ENCODE data around the gene TADA2A.
"Not testable (repeated sequence)": the region's sequence is repeated elsewhere in the genome, so short reads cannot be mapped to it uniquely, and the experiment has no call there.

Gene TADA2A

DNA sequence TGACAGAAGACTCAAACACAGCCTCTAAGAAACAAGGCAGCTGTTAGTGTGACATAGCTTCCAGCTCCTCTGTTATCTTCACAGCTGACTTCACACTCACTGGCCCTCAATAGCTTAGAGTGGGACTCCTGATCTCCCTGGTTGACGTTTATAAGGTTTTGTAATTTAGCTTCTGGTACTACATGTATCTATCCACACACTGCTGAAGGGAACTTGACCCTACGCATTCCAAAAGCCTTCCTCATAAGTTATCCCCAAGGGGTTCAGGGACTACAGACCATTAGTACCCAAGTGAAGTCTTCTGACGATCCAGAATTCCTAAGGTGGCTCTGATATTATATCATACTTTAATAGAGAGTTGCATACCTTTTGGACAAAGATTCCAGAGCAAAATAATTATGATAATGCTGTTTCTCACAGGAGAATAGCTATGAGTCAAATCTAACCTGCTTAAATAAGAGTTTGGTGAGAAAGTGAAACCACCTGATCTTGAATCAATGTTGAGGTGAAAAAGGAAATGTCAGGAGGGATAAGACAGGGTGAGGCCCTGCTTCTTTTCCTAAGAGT, 14.6 kb upstream of the TADA2A start:
- DNase-seq (ENCODE audit: low read depth, low spot score): no peak
- H3K27ac ChIP-seq: peak overlapping the region; percentile 4

DNA sequence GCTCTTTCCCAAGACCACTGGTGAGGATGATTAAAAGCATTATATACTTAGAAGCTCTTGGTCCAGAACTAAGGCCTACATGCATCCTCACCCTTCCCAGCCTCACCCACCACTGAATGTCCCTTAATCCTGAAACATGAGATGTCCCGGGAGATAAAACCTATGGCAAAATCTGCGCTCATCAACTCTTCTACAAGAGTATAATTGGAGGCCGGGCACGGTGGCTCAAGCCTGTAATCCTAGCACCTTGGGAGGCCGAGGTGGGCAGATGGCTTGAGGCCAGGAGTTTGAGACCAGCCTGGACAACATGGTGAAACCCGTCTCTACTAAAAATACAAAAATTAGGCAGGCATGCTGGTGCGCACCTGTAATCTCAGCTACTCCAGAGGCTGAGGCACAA, 13.3 kb upstream of the TADA2A start:
- no peak overlapping the region for H3K27ac ChIP-seq
- DNase-seq (ENCODE audit: low read depth, low spot score): no peak

DNA sequence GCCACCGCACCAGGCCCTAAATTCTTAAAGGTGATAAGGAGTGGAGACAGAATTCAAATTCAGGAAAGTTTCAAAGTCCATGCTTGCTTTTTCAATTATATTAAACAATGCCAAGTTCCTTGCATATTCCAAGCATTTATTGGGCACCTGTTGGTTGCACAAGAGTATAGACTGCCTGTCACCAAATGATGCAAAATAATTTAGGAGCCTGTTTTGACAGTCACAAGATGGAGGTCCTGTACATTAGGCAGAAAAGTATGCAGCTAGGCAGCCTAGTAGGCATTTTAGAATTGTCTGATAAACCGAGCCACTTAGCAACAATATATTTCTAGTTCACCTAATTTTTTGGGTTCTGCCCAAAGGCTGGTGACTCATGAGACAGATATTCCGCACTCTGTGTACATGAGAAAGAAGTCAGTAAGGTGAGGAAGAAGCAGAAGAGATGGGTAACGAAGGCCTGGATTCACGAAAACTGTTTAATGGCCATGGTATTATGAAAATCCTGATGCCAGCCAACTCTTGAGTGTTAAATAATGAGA, 7.4 kb upstream of the TADA2A start:
- H3K27ac ChIP-seq: no peak overlapping the region
- no peak for DNase-seq (ENCODE audit: low read depth, low spot score)

DNA sequence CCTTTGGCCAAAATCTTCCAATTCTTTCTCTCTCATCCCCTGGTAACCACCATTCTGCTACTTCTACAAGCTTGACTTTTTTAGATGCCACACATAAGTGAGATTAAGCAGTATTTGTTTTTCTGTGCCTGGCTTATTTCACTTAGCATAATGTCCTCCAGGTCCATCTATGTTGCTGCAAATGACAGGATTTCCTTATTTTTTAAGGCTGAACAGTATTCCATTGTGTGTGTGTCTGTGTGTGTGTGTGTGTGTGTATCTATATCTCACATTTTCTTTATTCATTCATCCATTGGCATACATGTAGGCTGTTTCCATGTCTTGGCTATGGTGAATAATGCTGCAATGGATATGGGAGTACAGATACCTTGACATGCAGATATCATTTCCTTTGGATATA, 6.2 kb upstream of the TADA2A start:
- H3K27ac ChIP-seq: no peak overlapping the region
- DNase-seq (ENCODE audit: low read depth, low spot score): no peak

DNA sequence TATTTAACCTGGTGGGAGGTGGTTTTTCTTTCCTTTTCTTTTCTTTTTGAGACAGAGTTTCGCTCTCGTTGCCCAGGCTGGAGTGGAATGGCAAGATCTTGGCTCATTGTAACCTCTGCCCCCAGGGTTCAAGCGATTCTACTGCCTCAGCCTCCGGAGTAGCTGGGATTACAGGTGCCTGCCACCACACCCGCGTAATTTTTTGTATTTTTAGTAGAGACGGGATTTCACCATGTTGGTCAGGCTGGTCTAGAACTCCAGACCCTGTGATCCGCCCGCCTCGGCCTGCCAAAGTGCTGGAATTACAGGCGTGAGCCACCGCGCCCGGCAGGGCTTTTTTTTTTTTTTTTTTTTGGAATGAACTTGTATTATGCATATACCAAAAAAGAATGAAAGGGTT, 1.2 kb upstream of the TADA2A start:
- H3K27ac ChIP-seq: peak overlapping the region; percentile 79
- not testable (repeated sequence) for DNase-seq (ENCODE audit: low read depth, low spot score)

DNA sequence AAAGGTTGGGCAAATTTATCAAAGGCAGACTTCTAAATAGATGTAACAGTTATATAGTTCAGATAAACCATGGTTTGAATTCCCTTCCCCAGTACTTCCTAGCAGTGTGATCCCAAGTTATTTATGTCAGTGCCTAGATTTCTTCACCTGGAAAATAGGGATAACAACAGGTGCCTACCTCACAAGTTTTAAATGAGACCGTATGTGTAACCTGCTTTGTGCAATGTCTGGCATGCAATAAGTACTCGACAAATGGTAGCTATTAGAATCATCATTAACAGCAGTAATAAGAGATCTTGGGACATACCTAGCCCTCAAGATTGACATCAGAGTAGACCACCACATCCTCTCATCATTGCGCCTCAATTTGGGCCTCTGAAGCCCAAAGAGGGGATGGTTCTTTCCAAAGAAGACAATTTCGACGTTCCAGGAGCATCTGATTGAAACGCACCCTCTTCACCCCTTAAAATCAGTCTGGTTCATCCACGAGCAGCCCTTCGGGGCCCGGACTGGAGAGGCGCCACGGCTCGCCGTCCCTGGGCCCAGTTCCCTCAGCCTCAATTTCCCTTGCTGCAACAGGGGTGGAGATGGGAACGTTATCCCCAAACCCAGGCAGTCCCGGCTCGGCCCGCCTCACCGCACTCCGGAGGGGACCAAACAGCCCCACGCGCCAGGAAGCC, 591 bp upstream of the TADA2A start:
- peak overlapping the region; percentile 79 for H3K27ac ChIP-seq
- DNase-seq (ENCODE audit: low read depth, low spot score): no peak

DNA sequence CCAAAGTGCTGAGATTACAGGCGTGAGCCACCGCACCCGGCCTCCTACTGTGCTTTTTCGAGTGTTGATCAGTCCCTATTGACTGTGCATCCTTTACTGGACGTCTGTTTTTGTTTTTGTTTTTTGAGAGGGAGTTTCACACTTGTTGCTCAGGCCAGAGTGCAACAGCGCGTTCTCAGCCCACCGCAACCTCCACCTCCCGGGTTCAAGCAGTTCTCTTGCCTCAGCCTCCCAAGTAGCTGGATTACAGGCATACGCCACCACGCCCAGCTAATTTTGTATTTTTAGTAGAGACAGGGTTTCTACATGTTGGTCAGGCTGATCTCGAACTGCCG, 1.4 kb downstream of the TADA2A start:
- not testable (repeated sequence) for DNase-seq (ENCODE audit: low read depth, low spot score)
- H3K27ac ChIP-seq: peak overlapping the region; percentile 79

DNA sequence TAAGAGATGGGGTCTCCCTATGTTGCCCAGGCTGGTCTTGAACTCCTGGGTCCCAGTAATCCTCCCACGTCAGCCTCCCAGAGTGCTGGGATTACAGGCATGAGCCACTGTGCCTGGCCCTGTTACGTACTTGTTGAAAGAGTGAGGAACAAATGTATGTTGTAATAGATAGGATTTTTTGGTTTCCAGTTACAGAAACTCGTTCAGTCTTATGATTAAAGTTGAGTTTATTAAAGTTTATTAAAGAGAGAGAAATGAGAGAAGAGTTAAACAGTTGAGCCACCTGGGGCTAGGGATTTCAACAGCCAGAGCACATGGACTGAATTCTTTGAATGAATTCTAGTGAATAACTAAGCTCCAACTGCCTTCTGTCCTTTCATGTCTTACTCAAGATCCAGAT, 3.7 kb downstream of the TADA2A start:
- DNase-seq (ENCODE audit: low read depth, low spot score): no peak
- H3K27ac ChIP-seq: no peak overlapping the region

DNA sequence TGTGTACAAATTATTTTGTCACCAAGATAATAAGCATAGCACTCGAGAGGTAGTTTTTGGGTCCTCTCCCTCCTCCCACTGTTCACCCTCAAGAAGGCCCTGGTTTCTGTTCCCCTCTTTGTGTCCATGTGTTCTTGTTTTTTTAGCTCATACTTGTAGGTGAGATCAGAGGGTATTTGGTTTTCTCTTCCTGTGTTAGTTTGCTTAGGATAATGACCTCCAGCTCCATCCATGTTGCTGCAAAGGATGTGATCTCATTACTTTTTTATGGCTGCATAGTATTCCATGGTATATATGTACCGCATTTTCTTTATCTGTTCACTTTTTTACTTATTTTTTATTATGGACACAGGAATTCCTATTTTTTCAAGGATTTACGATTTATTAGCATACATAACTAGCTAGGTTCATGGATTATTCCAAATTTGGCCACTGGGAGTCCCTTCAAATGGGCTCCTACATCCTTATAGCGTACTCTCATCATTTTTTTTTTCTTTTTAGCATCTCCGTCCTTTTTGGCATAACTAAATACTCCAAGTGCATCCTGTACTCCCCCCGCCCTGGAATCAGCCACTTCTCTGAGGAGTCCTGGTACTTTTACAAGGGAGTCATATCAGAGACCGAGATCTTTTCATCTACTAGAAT, 7.3 kb downstream of the TADA2A start:
- no peak overlapping the region for H3K27ac ChIP-seq
- no peak for DNase-seq (ENCODE audit: low read depth, low spot score)

DNA sequence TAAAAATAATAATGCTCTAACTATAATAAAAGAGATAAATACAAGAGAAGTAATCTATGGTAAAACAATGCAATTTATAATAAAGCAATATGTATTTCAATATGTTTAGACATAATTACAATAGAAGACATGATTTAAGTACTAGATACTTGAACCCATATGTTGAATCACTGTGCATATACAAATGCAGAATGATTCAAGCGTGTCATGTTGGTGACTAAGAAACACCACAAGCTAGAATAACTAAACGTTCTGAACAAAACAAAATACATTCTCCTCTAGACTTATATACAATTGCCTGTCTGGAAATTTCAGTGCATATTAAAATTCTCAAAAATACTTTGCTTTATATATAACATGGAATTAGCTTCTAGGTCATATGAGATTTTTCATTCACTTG, 11.2 kb downstream of the TADA2A start:
- DNase-seq (ENCODE audit: low read depth, low spot score): no peak

DNA sequence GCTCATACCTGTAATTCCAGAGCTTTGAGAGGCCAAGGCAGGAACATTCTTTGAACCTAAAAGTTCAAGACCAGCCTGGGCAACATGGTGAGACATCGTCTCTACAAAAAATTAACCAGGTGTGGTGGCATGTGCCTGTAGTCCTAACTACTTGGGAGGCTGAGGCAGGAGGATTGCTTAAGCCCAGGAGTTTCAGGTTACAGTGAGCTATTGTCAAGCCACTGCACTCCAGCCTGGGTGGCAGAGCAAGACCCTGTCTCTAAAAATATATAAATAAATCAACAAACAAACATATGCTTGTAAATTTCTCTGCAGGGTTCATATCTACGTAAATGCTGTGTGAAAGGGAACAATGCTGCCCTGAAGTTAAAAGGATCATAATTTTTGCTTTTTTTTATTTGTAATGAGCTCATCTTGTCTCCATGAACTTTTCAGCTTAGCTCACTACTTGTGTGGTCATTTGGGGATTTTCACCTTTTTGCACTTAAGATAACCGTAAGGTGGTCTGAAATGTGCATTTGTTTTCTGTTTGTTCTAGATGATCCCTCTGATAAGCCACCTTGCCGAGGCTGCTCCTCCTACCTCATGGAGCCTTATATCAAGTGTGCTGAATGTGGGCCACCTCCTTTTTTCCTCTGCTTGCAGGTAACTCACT, 16.4 kb downstream of the TADA2A start:
- no peak for DNase-seq (ENCODE audit: low read depth, low spot score)
- H3K27ac ChIP-seq: no peak overlapping the region

More for the DNA sequence above, 11.2 kb downstream of the TADA2A start:
- peak overlapping the region; percentile 23 for H3K27ac ChIP-seq

DNA sequence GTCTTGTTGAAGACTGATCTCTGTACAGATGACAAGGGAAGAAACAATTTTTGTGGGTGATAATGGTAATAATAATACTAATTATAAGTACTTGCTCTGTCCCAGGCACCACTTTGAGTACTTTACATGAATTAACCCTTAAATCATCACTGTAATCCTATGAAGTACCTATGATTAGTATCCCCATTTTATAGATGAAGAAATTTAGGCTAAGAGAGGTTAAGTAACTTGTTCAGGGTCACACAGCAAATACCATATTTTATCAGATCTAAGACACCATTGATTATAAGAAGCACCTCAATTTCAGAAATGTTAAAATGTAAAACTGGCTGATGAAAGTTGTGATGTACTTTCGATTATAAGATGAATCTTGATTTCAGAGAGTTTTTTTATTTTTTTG, 18.6 kb downstream of the TADA2A start:
- H3K27ac ChIP-seq: no peak overlapping the region
- no peak for DNase-seq (ENCODE audit: low read depth, low spot score)

DNA sequence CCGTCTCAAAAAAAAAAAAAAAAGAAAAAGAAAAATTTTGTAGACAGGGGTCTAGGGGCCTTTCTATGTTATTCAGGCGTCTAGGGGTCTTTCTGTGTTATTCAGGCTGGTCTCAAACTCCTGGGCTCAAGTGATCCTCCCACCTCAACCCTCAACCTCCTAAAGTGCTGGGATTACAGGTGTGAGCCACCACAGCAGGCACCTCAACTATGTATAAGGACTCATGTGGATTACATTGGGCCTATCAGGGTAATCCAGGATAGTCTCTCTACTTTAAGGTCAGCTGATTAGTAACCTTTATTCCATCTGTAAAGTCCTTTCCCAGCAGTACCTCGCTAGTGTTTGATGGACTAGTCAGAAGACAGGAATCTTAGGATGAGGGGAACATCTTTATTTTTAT, 22.4 kb downstream of the TADA2A start:
- DNase-seq (ENCODE audit: low read depth, low spot score): no peak
- H3K27ac ChIP-seq: peak overlapping the region; percentile 95

DNA sequence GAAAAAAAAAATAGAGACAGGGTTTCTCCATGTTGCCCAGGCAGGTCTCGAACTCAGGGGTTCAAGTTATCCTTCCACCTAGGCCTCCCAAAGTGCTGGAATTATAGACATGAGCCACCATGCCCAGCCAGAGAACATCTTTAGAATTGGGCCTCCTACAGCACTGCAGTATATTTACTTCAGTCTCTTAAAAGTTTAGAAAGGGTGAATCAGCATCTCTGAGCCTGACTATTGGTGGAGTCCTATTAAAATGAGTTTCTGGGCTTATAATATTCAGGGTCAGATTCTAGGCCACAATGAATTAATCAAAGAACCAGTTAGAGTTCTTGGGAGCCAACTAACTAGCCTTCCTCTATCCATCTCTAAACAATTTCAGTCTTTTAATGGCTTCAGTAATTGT, 22.8 kb downstream of the TADA2A start:
- no peak for DNase-seq (ENCODE audit: low read depth, low spot score)
- peak overlapping the region; percentile 95 for H3K27ac ChIP-seq

DNA sequence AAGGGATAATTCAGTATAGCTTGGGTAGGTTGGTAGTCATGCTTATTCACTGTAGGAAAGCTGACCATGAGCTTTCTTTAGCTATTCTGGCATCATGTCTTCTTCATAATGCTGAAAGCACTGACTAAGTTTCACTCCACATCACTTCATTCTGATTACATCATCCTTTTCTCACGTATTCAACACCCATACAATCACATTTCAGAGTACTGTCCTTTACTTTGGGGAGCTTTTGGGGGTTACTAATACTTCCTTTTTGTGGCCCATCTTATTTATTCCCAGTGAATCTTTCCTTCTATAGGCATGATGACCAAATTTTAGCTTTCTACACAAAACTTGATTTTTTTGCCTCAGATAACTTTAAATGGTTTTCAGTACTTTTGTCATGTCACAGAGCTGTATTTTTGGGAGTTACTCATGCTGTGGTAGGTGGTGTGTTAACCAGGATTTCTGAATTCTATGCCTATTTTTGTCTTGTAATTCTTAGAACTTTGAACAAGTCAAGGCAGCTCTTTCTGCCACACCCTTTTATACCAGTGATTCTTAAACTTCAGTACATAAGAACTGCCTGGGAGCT, 23.5 kb downstream of the TADA2A start:
- DNase-seq (ENCODE audit: low read depth, low spot score): peak; percentile 69
- H3K27ac ChIP-seq: peak overlapping the region; percentile 95

DNA sequence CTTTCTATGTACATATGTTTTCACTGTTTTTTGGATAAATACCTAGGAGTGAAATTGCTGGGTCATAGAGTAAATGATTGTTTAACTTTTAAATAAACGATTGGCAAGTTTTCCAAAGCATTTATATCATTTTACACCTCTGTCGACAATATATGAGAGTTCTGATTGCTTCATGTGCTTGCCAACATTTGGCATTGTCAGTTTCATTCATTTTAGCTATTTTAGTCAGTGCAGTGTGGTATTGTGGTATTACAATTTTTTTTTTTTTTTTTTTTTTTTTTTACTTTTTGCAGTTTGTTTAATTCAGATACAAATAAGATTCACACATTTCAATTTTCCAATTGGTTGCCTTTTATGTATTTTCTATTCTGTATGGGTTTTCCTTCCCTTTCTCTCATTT, 26.0 kb downstream of the TADA2A start:
- DNase-seq (ENCODE audit: low read depth, low spot score): no peak
- no peak overlapping the region for H3K27ac ChIP-seq

DNA sequence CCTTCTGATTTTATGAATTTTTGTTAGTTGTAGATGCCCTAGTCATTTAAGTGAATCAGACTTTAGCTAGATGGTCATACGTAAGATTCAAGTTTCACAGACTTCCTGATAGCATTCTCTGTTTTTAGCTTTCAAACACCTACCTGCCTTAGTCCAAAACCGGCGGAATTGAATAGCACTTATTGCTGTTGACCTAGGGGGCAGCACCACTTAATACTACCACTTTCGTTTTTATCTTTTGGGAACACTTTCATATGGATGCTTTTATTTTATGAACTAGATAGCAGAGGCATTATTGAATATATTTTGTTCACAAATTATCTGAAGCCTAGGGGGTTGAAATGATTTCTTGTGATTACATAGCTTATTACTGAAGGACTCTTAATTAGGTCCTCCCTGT, 31.5 kb downstream of the TADA2A start:
- no peak for DNase-seq (ENCODE audit: low read depth, low spot score)
- H3K27ac ChIP-seq: no peak overlapping the region

DNA sequence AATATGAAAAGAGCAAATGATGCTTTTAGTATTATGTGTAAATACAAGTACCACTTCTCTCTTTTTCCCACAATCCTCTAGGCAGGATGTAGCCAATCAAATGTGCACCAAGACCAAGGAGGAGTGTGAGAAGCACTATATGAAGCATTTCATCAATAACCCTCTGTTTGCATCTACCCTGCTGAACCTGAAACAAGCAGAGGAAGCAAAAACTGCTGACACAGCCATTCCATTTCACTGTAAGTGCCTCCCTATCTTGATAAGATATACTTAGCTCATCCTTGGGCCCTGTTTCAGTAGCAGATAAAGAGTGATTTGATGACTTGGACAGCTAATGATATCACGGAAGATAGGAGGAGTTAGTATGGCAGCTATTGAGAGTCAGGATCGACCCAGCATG, 33.7 kb downstream of the TADA2A start:
- DNase-seq (ENCODE audit: low read depth, low spot score): no peak
- H3K27ac ChIP-seq: no peak overlapping the region

DNA sequence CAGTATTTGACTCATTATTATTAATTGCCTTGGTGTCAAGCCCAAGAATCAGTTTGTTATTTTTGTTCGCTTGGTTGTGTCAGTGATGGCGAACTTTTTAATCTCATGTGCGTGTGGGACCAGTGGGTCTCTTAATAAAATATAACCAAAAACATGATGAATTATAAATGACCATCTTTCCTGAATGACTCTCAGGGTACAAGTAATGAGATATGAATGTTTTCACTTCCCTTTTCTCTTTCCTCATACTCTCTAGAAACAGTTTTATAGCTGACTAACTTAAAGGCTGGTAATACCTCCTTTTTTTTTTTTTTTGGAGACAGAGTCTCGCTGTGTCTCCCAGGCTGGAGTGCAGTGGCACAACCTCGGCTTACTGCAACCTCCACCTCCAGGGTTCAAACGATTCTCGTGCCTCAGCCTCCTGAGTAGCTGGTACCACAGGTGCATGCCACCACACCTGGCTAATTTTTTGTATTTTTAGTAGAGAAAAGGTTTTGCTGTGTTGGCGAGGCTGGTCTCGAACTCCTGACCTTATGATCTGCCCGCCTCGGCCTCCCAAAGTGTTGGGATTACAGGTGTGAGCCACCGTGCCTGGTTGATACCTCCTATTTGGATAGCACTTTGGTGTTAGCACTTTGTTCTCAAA, 34.8 kb downstream of the TADA2A start:
- not testable (repeated sequence) for H3K27ac ChIP-seq; DNase-seq (ENCODE audit: low read depth, low spot score)

DNA sequence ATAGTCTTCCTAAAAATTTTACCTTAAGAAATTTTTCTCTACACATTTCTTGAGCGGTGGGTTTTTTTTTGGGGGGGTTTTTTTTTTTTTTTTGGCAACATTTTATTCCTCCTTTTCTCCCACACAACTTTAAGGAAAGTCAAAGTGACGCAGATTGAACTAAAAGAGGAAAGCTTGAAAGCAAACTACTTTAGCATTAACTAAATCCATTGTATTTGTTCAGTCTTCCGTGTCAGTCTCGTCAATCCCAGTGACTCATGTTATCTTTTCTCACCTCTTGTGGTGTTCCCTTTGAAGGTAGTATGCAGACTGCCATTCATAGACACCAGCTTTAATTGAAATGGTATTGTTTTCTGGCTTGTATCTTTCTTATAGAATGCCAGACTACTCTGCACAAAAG, 39.3 kb downstream of the TADA2A start:
- peak overlapping the region; percentile 48 for H3K27ac ChIP-seq
- peak; percentile 55 for DNase-seq (ENCODE audit: low read depth, low spot score)

Data from epithelial cell of prostate (primary cell).